ENCODE data around the gene LRMDA.

Gene LRMDA

DNA sequence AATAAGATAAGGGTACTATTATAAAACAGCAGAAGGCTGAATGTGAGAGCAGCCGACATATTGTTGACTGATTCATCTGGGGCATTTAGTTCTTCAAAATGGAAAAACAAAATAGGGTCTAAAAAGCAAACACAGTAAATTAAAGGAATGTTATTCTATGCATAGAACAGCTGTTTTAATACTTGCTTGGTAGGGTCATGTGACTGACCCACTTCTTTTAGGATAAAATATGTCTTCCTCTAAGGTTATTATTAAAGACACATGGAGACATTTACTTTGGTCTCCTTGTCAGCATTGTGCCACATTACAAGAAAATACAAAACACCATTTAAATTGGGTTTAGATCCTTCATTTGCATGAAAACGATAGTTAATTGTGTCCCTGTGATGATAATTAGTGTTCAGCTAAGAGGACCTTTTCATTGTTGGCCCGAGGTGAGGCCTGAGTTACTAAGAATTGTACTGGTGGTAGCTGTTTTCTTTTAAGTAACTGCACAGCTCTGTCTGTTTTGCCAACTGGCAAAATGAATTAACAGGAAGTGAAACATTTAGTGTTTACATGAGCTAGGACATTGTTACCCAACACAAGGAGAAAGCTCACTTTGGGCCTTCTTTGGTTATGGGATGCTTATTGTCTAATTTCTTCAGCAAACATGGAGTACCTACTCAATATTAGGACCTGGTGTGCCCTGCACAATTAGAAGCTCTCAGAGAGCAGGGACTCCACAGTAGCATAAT, 764.4 kb downstream of the LRMDA start:
- no peak for ATAC-seq (replicated peaks)
- Mint-ChIP-seq H3K9me3 (peaks cover 4 to 6% of the 10 kb centered on the region in 2 donors), H3K4me3 (no peak overlapping the region), H3K4me1 (ENCODE audit: low read depth in 2 of 2) (no peaks in the 10 kb centered on the region), H3K36me3 (ENCODE audit: insufficient read depth) (no peaks in the 10 kb centered on the region), H3K27me3 (no peaks in the 10 kb centered on the region), H3K27ac (no peak overlapping the region)
- no peak for DNase-seq

DNA sequence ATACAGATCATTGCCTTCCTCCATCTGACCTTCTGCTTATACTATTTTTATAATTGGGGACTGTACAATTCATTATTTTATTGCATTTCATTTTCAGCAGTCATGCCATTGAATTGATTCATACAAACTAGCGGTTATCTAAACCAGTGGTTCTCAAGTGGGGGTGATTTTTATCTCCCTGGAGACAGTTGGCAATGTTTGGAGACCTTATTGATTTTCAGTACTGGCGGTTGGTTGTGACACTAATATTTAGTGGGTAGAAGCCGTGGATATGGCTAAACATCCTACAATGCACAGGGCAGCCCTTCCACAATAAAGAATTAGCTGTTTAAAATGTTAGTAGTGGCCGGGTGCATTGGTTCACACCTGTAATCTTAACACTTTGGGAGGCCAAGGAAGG, 765.9 kb downstream of the LRMDA start:
- Mint-ChIP-seq H3K4me1 (ENCODE audit: low read depth in 2 of 2) (no peaks in the 10 kb centered on the region), H3K4me3 (no peak overlapping the region), H3K36me3 (ENCODE audit: insufficient read depth) (no peaks in the 10 kb centered on the region), H3K27ac (no peak overlapping the region), H3K27me3 (no peaks in the 10 kb centered on the region), H3K9me3 (peaks cover 4 to 6% of the 10 kb centered on the region in 2 donors)
- no peak for ATAC-seq (replicated peaks)
- no peak for DNase-seq

DNA sequence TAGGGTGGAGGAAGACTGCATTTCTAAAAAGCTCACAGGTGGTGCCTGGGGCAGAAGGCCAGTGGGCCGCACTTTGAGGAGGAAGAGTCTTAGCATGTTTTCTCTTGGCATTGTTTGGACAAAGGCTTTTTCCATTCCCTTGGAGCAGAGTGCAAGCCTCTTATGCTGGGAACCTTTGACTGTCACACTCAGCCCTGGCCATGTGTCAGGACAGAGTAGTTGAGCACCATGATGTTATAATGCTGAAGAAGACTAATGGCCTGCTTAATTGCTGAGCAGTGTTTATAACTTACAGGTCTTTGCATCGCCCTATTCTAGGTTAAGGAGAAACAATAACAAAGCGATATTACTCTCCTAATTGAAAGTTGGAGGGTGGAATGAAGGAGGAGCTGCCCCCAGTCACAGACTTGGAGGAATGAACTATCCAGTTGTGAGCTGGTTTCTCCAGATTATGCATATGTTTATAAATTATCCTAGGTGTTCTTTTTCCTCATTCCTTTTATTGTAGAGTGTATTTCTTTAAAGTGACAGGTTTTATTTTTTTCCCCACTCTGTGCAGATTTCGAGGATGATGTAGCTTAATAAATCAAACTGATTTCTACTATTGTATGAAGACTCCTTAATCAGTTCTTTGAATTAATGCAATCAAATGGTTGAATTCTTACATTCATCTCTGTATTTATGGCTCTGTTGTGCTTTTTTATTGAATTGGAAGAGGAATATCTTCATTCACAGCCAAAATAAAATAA, 767.0 kb downstream of the LRMDA start:
- DNase-seq: no peak
- H3K4me3 Mint-ChIP-seq: no peak overlapping the region

DNA sequence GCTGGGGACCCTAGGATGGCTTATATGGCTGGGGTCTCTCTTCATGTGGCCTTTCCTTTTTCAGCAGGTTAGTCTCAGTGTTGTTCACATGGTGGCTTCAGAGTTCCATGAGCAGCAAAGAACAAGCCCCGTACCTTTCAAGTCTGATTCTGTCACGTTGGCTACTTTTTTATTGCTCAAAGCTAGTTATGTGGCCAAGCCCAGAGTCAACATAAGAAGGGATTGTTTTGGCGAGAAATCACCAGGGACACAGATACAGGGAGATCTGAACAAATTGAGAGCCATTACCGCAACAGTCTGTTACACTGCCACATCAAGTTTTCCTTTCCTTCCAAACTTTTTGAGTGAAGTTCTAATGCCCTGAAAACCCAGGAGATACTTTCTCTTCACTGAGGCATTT, 770.5 kb downstream of the LRMDA start:
- no peaks in the 10 kb centered on the region for H3K9me3 Mint-ChIP-seq
- no peaks in the 10 kb centered on the region for H3K4me1 Mint-ChIP-seq (ENCODE audit: low read depth in 2 of 2)
- no peaks in the 10 kb centered on the region for H3K27me3 Mint-ChIP-seq
- ATAC-seq (replicated peaks) (no peak), DNase-seq (no peak)
- H3K4me3 Mint-ChIP-seq: no peak overlapping the region
- no peak overlapping the region for H3K27ac Mint-ChIP-seq
- no peaks in the 10 kb centered on the region for H3K36me3 Mint-ChIP-seq (ENCODE audit: insufficient read depth)

More for the DNA sequence above, 767.0 kb downstream of the LRMDA start:
- Mint-ChIP-seq H3K9me3 (peaks cover 4 to 6% of the 10 kb centered on the region in 2 donors), H3K4me1 (ENCODE audit: low read depth in 2 of 2) (no peaks in the 10 kb centered on the region), H3K27me3 (no peaks in the 10 kb centered on the region), H3K27ac (no peak overlapping the region), H3K36me3 (ENCODE audit: insufficient read depth) (no peaks in the 10 kb centered on the region)
- ATAC-seq (replicated peaks): no peak

DNA sequence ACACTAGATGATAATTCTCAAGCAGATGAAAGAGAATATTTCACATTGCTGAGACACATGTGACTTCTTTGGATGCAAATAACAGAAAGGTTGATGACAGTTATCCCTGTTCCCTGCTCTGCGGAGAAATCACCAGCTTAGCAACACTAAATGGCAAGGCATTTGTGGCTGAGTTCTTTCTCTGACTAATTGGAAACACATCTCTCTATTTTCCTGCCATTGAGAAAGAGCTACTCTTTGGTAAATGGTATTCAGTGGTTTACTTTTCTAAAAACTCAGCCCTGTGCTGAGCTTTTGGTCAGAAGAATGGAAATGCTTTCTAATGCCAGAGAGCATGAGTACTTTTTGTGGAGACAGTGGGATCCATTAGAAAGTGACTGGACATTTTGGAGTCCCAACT, 771.4 kb downstream of the LRMDA start:
- Mint-ChIP-seq H3K27ac (no peak overlapping the region), H3K36me3 (ENCODE audit: insufficient read depth) (no peaks in the 10 kb centered on the region), H3K27me3 (no peaks in the 10 kb centered on the region), H3K4me1 (ENCODE audit: low read depth in 2 of 2) (no peaks in the 10 kb centered on the region), H3K4me3 (no peak overlapping the region), H3K9me3 (no peaks in the 10 kb centered on the region)
- DNase-seq (no peak), ATAC-seq (replicated peaks) (no peak)

DNA sequence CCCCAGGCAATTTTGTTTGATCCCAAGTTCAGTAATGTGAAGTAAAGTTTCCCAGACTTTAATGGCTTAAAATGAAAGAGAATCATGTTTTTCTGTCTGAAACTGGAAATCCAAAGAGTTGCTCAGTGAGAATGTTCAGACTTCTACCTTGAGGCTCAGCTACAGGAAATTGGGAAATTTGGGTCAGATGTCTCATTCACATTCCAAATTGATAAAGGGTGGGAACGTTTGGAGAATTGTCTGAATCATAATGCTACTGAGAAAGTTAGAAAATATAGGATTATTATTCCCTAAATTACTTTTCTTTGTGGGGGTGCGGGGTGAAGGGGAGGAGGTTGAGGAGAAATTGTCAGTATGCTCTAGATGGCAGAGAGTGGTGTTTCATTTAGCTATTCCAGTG, 773.9 kb downstream of the LRMDA start:
- H3K4me1 Mint-ChIP-seq (ENCODE audit: low read depth in 2 of 2): no peaks in the 10 kb centered on the region
- H3K27me3 Mint-ChIP-seq: no peaks in the 10 kb centered on the region
- H3K36me3 Mint-ChIP-seq (ENCODE audit: insufficient read depth): no peaks in the 10 kb centered on the region
- ATAC-seq (replicated peaks) (no peak), DNase-seq (no peak)
- no peak overlapping the region for H3K4me3 Mint-ChIP-seq
- no peak overlapping the region for H3K27ac Mint-ChIP-seq
- peaks cover 0 to 4% of the 10 kb centered on the region in 2 donors for H3K9me3 Mint-ChIP-seq

DNA sequence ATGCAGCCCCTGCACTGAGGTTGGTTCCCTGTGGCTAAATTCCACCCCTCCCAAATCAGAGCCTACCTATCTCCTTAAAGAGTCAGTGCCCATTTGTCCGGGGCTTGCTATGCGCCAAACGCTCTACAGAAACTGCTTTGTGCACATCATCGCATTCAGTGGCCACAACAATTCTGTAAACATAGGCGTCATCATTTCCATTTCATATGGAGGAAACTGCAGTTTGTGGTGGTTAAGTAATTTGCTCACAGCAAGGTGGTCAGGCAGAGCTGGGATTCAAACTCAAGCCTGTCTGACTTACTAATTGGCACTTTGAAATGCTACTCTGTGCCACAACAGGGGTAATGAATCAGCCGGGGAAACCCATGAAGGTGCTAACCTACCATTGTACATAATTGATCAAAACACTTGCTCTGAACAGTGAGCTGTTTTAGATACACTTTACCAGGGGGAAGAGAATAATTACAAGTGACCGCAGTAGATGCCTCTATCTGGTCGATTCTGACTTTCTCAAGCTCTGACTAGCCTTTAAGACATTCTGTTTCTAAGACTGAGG, 775.5 kb downstream of the LRMDA start:
- peaks cover 0 to 10% of the 10 kb centered on the region in 2 donors for H3K9me3 Mint-ChIP-seq
- H3K27me3 Mint-ChIP-seq: no peaks in the 10 kb centered on the region
- H3K27ac Mint-ChIP-seq: no peak overlapping the region
- no peak for ATAC-seq (replicated peaks)
- DNase-seq: no peak
- no peaks in the 10 kb centered on the region for H3K4me1 Mint-ChIP-seq (ENCODE audit: low read depth in 2 of 2)
- no peak overlapping the region for H3K4me3 Mint-ChIP-seq
- no peaks in the 10 kb centered on the region for H3K36me3 Mint-ChIP-seq (ENCODE audit: insufficient read depth)

DNA sequence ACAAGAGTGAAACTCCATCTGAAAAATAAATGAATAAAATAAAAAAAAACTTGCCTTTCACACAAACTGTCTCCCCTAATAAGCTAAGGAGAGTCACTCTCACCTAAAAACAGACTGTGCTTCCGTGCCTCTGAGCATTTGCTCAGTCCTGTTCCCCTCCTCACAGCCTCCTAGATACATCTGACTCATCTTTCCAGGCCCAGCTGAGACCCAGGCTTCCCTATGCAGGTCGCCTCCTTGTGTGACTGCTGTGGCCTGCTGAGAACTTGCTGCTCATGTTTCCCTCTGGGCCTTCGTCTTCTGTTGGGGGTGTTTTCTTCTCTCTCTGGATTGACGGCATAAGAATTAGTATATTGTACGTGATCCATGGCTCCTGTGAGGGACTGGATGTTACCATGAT, 777.7 kb downstream of the LRMDA start:
- H3K4me1 Mint-ChIP-seq (ENCODE audit: low read depth in 2 of 2): no peaks in the 10 kb centered on the region
- H3K27ac Mint-ChIP-seq: no peak overlapping the region
- no peaks in the 10 kb centered on the region for H3K36me3 Mint-ChIP-seq (ENCODE audit: insufficient read depth)
- H3K27me3 Mint-ChIP-seq: no peaks in the 10 kb centered on the region
- ATAC-seq (replicated peaks): no peak
- no peak for DNase-seq
- peaks cover 0 to 10% of the 10 kb centered on the region in 2 donors for H3K9me3 Mint-ChIP-seq
- no peak overlapping the region for H3K4me3 Mint-ChIP-seq

DNA sequence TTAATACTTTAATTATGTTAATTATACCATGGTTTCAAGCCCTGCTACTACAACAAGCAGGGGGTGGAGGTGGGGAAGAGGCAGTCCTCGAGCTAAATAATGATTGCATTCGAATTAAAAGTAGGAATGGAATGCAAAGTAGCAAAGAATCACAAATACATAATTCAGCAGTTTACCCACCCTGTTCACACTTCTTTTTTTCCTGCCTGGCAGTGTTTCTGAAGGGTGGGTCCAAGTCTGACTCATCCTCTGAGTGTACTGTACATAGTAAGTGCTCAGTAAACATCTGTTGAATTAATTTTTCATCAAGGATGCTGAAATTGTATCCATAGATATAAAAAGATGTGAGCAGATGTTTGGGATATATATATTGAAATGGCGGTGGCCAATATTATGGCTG, 778.8 kb downstream of the LRMDA start:
- H3K4me1 Mint-ChIP-seq (ENCODE audit: low read depth in 2 of 2): no peaks in the 10 kb centered on the region
- no peak for DNase-seq

DNA sequence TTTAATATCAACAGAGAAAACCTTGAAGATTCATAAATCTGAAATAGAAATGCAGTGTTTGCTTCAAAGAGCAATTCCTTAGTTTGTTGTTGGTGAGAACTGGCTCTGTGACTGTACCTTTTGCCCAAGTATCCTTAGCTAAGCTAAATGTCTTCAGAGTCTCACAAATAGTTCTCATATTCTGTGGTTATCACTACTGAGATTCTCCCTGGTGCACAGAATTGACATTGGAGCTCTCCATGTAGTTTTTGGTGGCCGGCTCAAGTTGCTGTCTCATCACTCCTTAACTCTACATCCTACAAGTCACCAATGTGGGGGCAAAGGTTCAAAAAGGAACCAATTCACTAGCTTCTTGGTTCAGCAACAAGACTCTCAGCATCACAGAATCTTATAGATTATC, 780.3 kb downstream of the LRMDA start:
- no peak for ATAC-seq (replicated peaks)
- Mint-ChIP-seq H3K4me3 (no peak overlapping the region), H3K4me1 (ENCODE audit: low read depth in 2 of 2) (no peaks in the 10 kb centered on the region), H3K36me3 (ENCODE audit: insufficient read depth) (no peaks in the 10 kb centered on the region), H3K27ac (no peak overlapping the region), H3K9me3 (peaks cover 0 to 10% of the 10 kb centered on the region in 2 donors), H3K27me3 (no peaks in the 10 kb centered on the region)
- no peak for DNase-seq

More for the DNA sequence above, 778.8 kb downstream of the LRMDA start:
- H3K36me3 Mint-ChIP-seq (ENCODE audit: insufficient read depth): no peaks in the 10 kb centered on the region
- H3K4me3 Mint-ChIP-seq: no peak overlapping the region
- H3K27me3 Mint-ChIP-seq: no peaks in the 10 kb centered on the region
- no peak for ATAC-seq (replicated peaks)
- H3K27ac Mint-ChIP-seq: no peak overlapping the region
- peaks cover 0 to 10% of the 10 kb centered on the region in 2 donors for H3K9me3 Mint-ChIP-seq

DNA sequence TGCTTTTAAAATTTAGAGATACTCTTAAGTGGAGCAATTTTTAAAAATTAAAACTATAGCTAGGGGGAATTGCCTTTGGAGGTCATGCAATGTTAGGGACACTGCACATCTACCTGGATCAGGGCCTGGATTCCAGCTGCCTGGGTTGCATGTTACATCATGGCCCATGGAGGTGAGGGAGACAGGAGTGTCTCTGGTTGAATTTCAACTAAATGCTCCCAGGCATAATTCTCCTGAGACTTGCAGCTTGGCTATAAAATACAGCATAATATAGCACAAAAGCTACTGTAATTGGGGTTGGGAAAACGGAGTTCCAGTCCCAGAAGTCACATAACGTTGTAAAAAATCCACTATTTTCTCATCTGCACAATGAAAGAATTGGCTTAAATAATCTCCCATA, 782.5 kb downstream of the LRMDA start:
- Mint-ChIP-seq H3K4me3 (no peak overlapping the region), H3K4me1 (ENCODE audit: low read depth in 2 of 2) (no peaks in the 10 kb centered on the region), H3K27ac (no peak overlapping the region), H3K36me3 (ENCODE audit: insufficient read depth) (no peaks in the 10 kb centered on the region), H3K27me3 (no peaks in the 10 kb centered on the region), H3K9me3 (peaks cover 0 to 13% of the 10 kb centered on the region in 2 donors)
- ATAC-seq (replicated peaks) (no peak), DNase-seq (no peak)

DNA sequence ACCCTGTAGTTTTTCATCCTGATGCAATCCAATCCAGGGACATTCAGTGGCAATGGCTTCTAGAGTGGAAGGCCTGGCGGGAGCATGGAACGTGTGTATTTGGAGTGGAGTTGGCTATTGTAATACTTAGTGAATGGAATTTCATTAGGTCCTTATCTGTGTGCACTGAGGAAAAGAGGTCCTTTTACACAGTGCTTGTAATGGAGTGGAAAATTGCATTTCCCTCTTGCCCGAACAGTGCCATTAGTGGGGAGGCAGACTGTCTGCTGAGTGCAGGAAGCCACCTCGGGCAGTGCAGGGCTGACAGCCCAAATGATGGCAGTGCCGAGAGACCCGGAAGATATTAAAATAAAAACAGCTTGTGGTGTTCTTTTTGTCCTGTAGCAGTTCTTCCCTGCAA, 786.6 kb downstream of the LRMDA start:
- ATAC-seq (replicated peaks) (no peak), DNase-seq (no peak)
- Mint-ChIP-seq H3K27ac (no peak overlapping the region), H3K9me3 (peaks cover 0 to 5% of the 10 kb centered on the region in 2 donors), H3K27me3 (no peaks in the 10 kb centered on the region), H3K4me3 (no peak overlapping the region), H3K4me1 (ENCODE audit: low read depth in 2 of 2) (no peaks in the 10 kb centered on the region), H3K36me3 (ENCODE audit: insufficient read depth) (no peaks in the 10 kb centered on the region)

DNA sequence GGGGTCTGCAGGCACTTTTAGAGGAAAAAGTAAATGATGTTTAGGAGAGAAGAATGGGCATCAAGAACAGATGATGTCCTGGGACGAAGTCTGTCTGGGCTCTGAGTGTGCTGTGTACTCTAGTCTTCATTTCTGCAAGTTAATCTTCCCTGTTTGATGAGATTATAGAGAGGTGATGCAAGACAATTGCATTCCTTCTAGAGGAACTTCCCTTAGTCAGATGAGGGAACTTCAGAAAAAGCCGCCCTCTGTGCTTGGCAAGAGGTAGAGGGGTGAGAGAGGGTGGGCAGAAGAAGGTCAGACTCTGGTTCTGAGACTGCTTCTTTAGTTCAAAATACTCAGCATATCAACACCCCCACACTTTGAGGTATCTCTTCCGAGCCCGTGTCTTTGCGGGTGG, 797.9 kb downstream of the LRMDA start:
- Mint-ChIP-seq H3K27me3 (no peaks in the 10 kb centered on the region), H3K4me3 (no peak overlapping the region), H3K9me3 (peaks cover 8% of the 10 kb centered on the region in 2 donors), H3K27ac (no peak overlapping the region), H3K4me1 (ENCODE audit: low read depth in 2 of 2) (no peaks in the 10 kb centered on the region), H3K36me3 (ENCODE audit: insufficient read depth) (no peaks in the 10 kb centered on the region)
- ATAC-seq (replicated peaks) (no peak), DNase-seq (no peak)

DNA sequence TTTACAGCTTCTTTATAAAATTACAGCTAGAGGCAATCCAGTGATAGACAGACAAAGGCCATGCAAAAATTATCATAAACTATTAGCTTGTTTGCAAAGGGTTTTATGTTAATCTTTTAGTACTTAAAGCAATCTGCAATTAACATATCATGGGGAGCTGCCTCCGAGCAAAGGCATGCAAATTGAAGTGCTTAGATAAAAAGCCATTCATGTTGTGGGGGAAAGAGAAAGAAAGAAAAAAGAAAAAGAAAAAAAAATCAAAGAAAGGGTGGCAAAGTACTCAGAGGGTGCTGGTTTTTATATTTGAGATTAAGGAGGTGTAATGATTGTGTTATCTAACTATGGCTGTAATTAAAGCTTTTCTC, 799.5 kb downstream of the LRMDA start:
- no peak overlapping the region for H3K27ac Mint-ChIP-seq
- no peak overlapping the region for H3K4me3 Mint-ChIP-seq

More for the DNA sequence above, 799.5 kb downstream of the LRMDA start:
- no peaks in the 10 kb centered on the region for H3K4me1 Mint-ChIP-seq (ENCODE audit: low read depth in 2 of 2)
- peaks cover 5 to 6% of the 10 kb centered on the region in 2 donors for H3K9me3 Mint-ChIP-seq
- H3K27me3 Mint-ChIP-seq: no peaks in the 10 kb centered on the region
- ATAC-seq (replicated peaks): no peak
- no peaks in the 10 kb centered on the region for H3K36me3 Mint-ChIP-seq (ENCODE audit: insufficient read depth)
- no peak for DNase-seq
